Endodermal cell (in vitro differentiated cells): ENCODE measurements around the gene BSCL2. TPM values are rescaled to one million over a fixed set of nuclear protein-coding genes. Genes with fewer than 3 reads are reported as not detected.

ENCODE experiments used
- DNase-seq: peaks from one replicate; pipeline ENCODE4 v3.0.0-alpha.2; 2017
- H3K27ac ChIP-seq: 2 replicates; pipeline ENCODE4 v1.5.1; 2013; ENCODE audit warnings: mild to moderate bottlenecking, low read depth, low read length, moderate library complexity
- H3K27me3 ChIP-seq: 2 replicates; pipeline ENCODE4 v1.6.1; 2013; ENCODE audit warnings: mild to moderate bottlenecking, low read length, moderate library complexity; ENCODE audit not compliant: insufficient read depth, control insufficient read depth, poor library complexity, severe bottlenecking
- H3K36me3 ChIP-seq: 2 replicates; pipeline ENCODE4 v1.7.0; 2013; ENCODE audit warnings: mild to moderate bottlenecking, low read length, moderate library complexity; ENCODE audit not compliant: control insufficient read depth, insufficient read depth
- H3K4me1 ChIP-seq: one replicate; pipeline ENCODE4 v1.7.0; 2013; ENCODE audit warnings: low read length; ENCODE audit not compliant: control insufficient read depth, insufficient read depth
- H3K4me3 ChIP-seq: 2 replicates; pipeline ENCODE4 v1.5.1; 2013; ENCODE audit warnings: mild to moderate bottlenecking, low read length, moderate library complexity
- H3K9ac ChIP-seq: 2 replicates; pipeline ENCODE4 v1.6.1; 2013; ENCODE audit warnings: mild to moderate bottlenecking, low read length, moderate library complexity; ENCODE audit not compliant: poor library complexity, severe bottlenecking; ENCODE audit errors: extremely low read depth
- H3K9me3 ChIP-seq: 2 replicates; pipeline ENCODE4 v1.6.1; 2013; ENCODE audit warnings: mild to moderate bottlenecking, low read length, moderate library complexity; ENCODE audit not compliant: control insufficient read depth
- H3K27ac Mint-ChIP-seq: 2 replicates; pipeline ENCODE4 v1.8.0; 2020; ENCODE audit warnings: mixed read lengths
- H3K27me3 Mint-ChIP-seq: 2 replicates; pipeline ENCODE4 v1.8.0; 2021; ENCODE audit warnings: mild to moderate bottlenecking, mixed read lengths; ENCODE audit not compliant: insufficient read depth
- H3K36me3 Mint-ChIP-seq: 2 replicates; pipeline ENCODE4 v1.8.0; 2020; ENCODE audit warnings: low read depth, mixed read lengths
- H3K4me1 Mint-ChIP-seq: 2 replicates; pipeline ENCODE4 v1.8.0; 2020; ENCODE audit warnings: mixed read lengths
- H3K4me3 Mint-ChIP-seq: 2 replicates; pipeline ENCODE4 v1.8.0; 2020; ENCODE audit warnings: mild to moderate bottlenecking, moderate library complexity, mixed read lengths
- H3K9me3 Mint-ChIP-seq: 2 replicates; pipeline ENCODE4 v1.8.0; 2020; ENCODE audit warnings: mild to moderate bottlenecking, mixed read lengths
- CTCF ChIP-seq: fragments of 200-600 bp; sonication (generic); conservative IDR thresholded peaks from 2 replicates; pipeline ENCODE4 v1.5.0; 2021; ENCODE audit warnings: antibody characterized with exemption, mild to moderate bottlenecking
- WGBS, 2 experiments: methylation state at CpG; one replicate each; pipeline versions ENCODE4 v1.1.5 to v1.1.7; 2013; ENCODE audit warnings: missing lambda C conversion rate in 2 of 2, mixed read lengths in 1 of 2; ENCODE audit not compliant: insufficient coverage in 1 of 2, insufficient read length in 1 of 2; 5-methylcytosine and 5-hydroxymethylcytosine counted together
- total RNA-seq, 2 donors: library from RNA; stranded (reverse); fragmentation: NEBNext Ultra II Directional in 1 of 2; extraction: Animal tissue kit (Norgen Biotek cat#: 25700) in 1 of 2; gene quantifications; 2 replicates in 1 of 2; 3 replicates in 1 of 2; pipeline ENCODE4 v1.2.1, GENCODE V29; 2021

Gene BSCL2
- total RNA-seq, 2 donors from 2014 or later: 68.6 to 77.2 TPM

GRCh38 chr11:62708392-62708791 lies 1.2 kb upstream of the BSCL2 start:
- Histone ChIP-seq H3K9ac (peak overlapping the region; percentile 84), H3K9me3 (no peaks in the 10 kb centered on the region), H3K4me1 (peaks cover 27% of the 10 kb centered on the region), H3K4me3 (peak overlapping the region; percentile 88), H3K27ac (no peak overlapping the region), H3K27me3 (no peaks in the 10 kb centered on the region), H3K36me3 (peaks cover 57% of the 10 kb centered on the region)
- 81 to 85% methylated on average over 5 of the region's 5 CpGs for WGBS, 2 experiments
- peak overlapping the region; percentile 73 for H3K4me3 Mint-ChIP-seq
- peaks cover 31% of the 10 kb centered on the region for H3K36me3 Mint-ChIP-seq
- H3K27ac Mint-ChIP-seq: peak overlapping the region; percentile 97
- no peaks in the 10 kb centered on the region for H3K9me3 Mint-ChIP-seq
- H3K27me3 Mint-ChIP-seq: no peaks in the 10 kb centered on the region
- no peak for DNase-seq
- peaks cover 42% of the 10 kb centered on the region for H3K4me1 Mint-ChIP-seq
- TF ChIP-seq CTCF: no peak

- no peaks in the 10 kb centered on the region for H3K27me3 Mint-ChIP-seq
- H3K27me3 ChIP-seq: no peaks in the 10 kb centered on the region
- H3K36me3 Mint-ChIP-seq: peaks cover 27% of the 10 kb centered on the region
- peak overlapping the region; percentile 83 for H3K4me3 Mint-ChIP-seq
- no peaks in the 10 kb centered on the region for H3K9me3 Mint-ChIP-seq
- H3K9ac ChIP-seq: peak overlapping the region; percentile 48
- H3K4me3 ChIP-seq: peak overlapping the region; percentile 97
- peaks cover 40% of the 10 kb centered on the region for H3K4me1 Mint-ChIP-seq
- H3K36me3 ChIP-seq: peaks cover 52% of the 10 kb centered on the region
- no peak for DNase-seq
- peak overlapping the region; percentile 81 for H3K27ac ChIP-seq
- H3K9me3 ChIP-seq: no peaks in the 10 kb centered on the region
- TF ChIP-seq CTCF: no peak
- H3K27ac Mint-ChIP-seq: peak overlapping the region; percentile 94
- 21 to 44% methylated on average over 3 to 8 of the region's 8 CpGs for WGBS, 2 experiments
- peaks cover 27% of the 10 kb centered on the region for H3K4me1 ChIP-seq
These were observed 375 bp downstream of the BSCL2 start for GRCh38 chr11:62706850-62707247.

- no peaks in the 10 kb centered on the region for H3K27me3 ChIP-seq
- no peaks in the 10 kb centered on the region for H3K9me3 Mint-ChIP-seq
- peaks cover 50% of the 10 kb centered on the region for H3K36me3 ChIP-seq
- DNase-seq: peak; percentile 97
- peaks cover 30% of the 10 kb centered on the region for H3K36me3 Mint-ChIP-seq
- peak overlapping the region; percentile 83 for H3K4me3 Mint-ChIP-seq
- WGBS, 2 experiments: 2 to 3% methylated on average over 55 to 73 of the region's 73 CpGs
- H3K27me3 Mint-ChIP-seq: no peaks in the 10 kb centered on the region
- H3K4me1 ChIP-seq: peaks cover 27% of the 10 kb centered on the region
- H3K27ac Mint-ChIP-seq: peak overlapping the region; percentile 95
- peaks cover 40% of the 10 kb centered on the region for H3K4me1 Mint-ChIP-seq
- H3K9me3 ChIP-seq: no peaks in the 10 kb centered on the region
- H3K4me3 ChIP-seq: peak overlapping the region; percentile 97
- H3K27ac ChIP-seq: peak overlapping the region; percentile 87
- TF ChIP-seq CTCF: no peak
- peak overlapping the region; percentile 96 for H3K9ac ChIP-seq
These were observed 1.1 kb downstream of the BSCL2 start for GRCh38 chr11:62705880-62706849.
